Stimulated activated CD4-positive, alpha-beta T cell treated with anti-CD3 and anti-CD28 coated beads, Interleukin-4, amount 100 ng/mL, for 24 hours (primary cell): Measurements from ENCODE around the gene TGFBR3.

Experiments used
- DNase-seq: peaks from one replicate; pipeline ENCODE4 v3.0.0-alpha.2; 2020

Gene TGFBR3

GRCh38 chr1:91774520-91775203, 111.3 kb downstream of the TGFBR3 start:
- no peak for DNase-seq

- no peak for DNase-seq
These were observed 114.2 kb downstream of the TGFBR3 start for GRCh38 chr1:91771717-91772116.

- no peak for DNase-seq
These were observed 115.2 kb downstream of the TGFBR3 start for GRCh38 chr1:91770667-91771268.

- DNase-seq, result no peak
These were observed 116.2 kb downstream of the TGFBR3 start for GRCh38 chr1:91769742-91770141.

GRCh38 chr1:91768786-91769725, 116.9 kb downstream of the TGFBR3 start:
- no peak for DNase-seq

GRCh38 chr1:91768120-91768519, 117.8 kb downstream of the TGFBR3 start:
- DNase-seq, result no peak

- no peak for DNase-seq
These were observed 119.1 kb downstream of the TGFBR3 start for GRCh38 chr1:91766883-91767282.

GRCh38 chr1:91765880-91766443, 120.0 kb downstream of the TGFBR3 start:
- no peak for DNase-seq

GRCh38 chr1:91765293-91765692, 120.7 kb downstream of the TGFBR3 start:
- no peak for DNase-seq

- DNase-seq, result no peak
These were observed 121.4 kb downstream of the TGFBR3 start for GRCh38 chr1:91764471-91765115.

GRCh38 chr1:91763252-91763651, 122.7 kb downstream of the TGFBR3 start:
- no peak for DNase-seq

- DNase-seq, result no peak
These were observed 124.6 kb downstream of the TGFBR3 start for GRCh38 chr1:91761295-91761721.

- DNase-seq, result no peak
These were observed 125.4 kb downstream of the TGFBR3 start for GRCh38 chr1:91760512-91760911.

- no peak for DNase-seq
These were observed 126.9 kb downstream of the TGFBR3 start for GRCh38 chr1:91759076-91759475.

- DNase-seq, result no peak
These were observed 128.0 kb downstream of the TGFBR3 start for GRCh38 chr1:91757763-91758460.

- DNase-seq, result no peak
These were observed 130.2 kb downstream of the TGFBR3 start for GRCh38 chr1:91755702-91756287.

- no peak for DNase-seq
These were observed 131.0 kb downstream of the TGFBR3 start for GRCh38 chr1:91754816-91755580.

GRCh38 chr1:91754348-91754747, 131.6 kb downstream of the TGFBR3 start:
- DNase-seq, result peak; percentile 73

- DNase-seq, result no peak
These were observed 132.1 kb downstream of the TGFBR3 start for GRCh38 chr1:91753878-91754277.

GRCh38 chr1:91752324-91752723, 133.6 kb downstream of the TGFBR3 start:
- peak; percentile 17 for DNase-seq

GRCh38 chr1:91751275-91751674, 134.7 kb downstream of the TGFBR3 start:
- DNase-seq, result no peak
